Liver (tissue), 9 donors: Measurements from ENCODE around the gene PNRC1. TPM values are rescaled to one million over a fixed set of nuclear protein-coding genes. Genes with fewer than 3 reads are reported as not detected.

Experiments used
- DNase-seq: peaks from one replicate; pipeline ENCODE4 v3.0.0-alpha.2; 2017; ENCODE audit warnings: low spot score
- H3K27ac ChIP-seq, 2 donors: one replicate each; pipeline ENCODE4 v1.7.0; 2013; ENCODE audit warnings: inconsistent platforms in 2 of 2, low read length in 2 of 2, control low read depth in 1 of 2, low read depth in 1 of 2, mild to moderate bottlenecking in 1 of 2
- H3K27me3 ChIP-seq, 4 donors: one replicate each; pipeline versions ENCODE4 v1.6.1 to v1.7.0; 2013; ENCODE audit warnings: low read length in 3 of 4, inconsistent platforms in 1 of 4, mild to moderate bottlenecking in 1 of 4, moderate library complexity in 1 of 4; ENCODE audit not compliant: control insufficient read depth in 4 of 4, insufficient read depth in 4 of 4
- H3K36me3 ChIP-seq, 4 donors: one replicate each; pipeline versions ENCODE4 v1.6.1 to v1.7.0; 2013; ENCODE audit warnings: low read length in 3 of 4, mild to moderate bottlenecking in 3 of 4, low read depth in 1 of 4, moderate library complexity in 1 of 4; ENCODE audit not compliant: control insufficient read depth in 4 of 4, insufficient read depth in 3 of 4
- H3K4me1 ChIP-seq, 4 donors: one replicate each; pipeline versions ENCODE4 v1.6.1 to v1.7.0; 2013; ENCODE audit warnings: low read length in 3 of 4, mild to moderate bottlenecking in 3 of 4, moderate library complexity in 1 of 4; ENCODE audit not compliant: control insufficient read depth in 4 of 4, insufficient read depth in 4 of 4
- H3K4me3 ChIP-seq, 3 donors: one replicate each; pipeline versions ENCODE4 v1.6.1 to v1.7.0; 2013; ENCODE audit warnings: low read length in 3 of 3, control low read depth in 1 of 3, low read depth in 1 of 3, mild to moderate bottlenecking in 1 of 3
- H3K9ac ChIP-seq, 2 donors: one replicate each; pipeline ENCODE4 v1.7.0; 2013; ENCODE audit warnings: low read length in 2 of 2, mild to moderate bottlenecking in 2 of 2, moderate library complexity in 2 of 2, control low read depth in 1 of 2, low read depth in 1 of 2
- H3K9me3 ChIP-seq, 4 donors: one replicate each; pipeline versions ENCODE4 v1.6.1 to v1.7.0; 2013; ENCODE audit warnings: low read length in 3 of 4; ENCODE audit not compliant: control insufficient read depth in 4 of 4
- ATF3 ChIP-seq: IDR thresholded peaks from 2 replicates; pipeline ENCODE4 v1.6.1; 2016; ENCODE audit warnings: antibody characterized with exemption
- CTCF ChIP-seq: fragments of 150-350 bp; IDR thresholded peaks from 2 replicates; pipeline ENCODE4 v1.5.1; 2017; ENCODE audit warnings: improper control_type of control experiment, low read depth, low read length; ENCODE audit not compliant: missing input control
- EGR1 ChIP-seq, 2 donors: IDR thresholded peaks; 2 replicates each; pipeline ENCODE4 v1.6.1; 2016 to 2018; ENCODE audit warnings: antibody characterized with exemption in 2 of 2, low read depth in 2 of 2
- FOXA1 ChIP-seq: IDR thresholded peaks from 2 replicates; pipeline ENCODE4 v1.6.1; 2016; ENCODE audit warnings: antibody characterized with exemption
- FOXA2 ChIP-seq: IDR thresholded peaks from 2 replicates; pipeline ENCODE4 v1.6.1; 2016; ENCODE audit warnings: antibody characterized with exemption
- GABPA ChIP-seq, 2 donors: IDR thresholded peaks in 1 of 2; conservative IDR thresholded peaks in 1 of 2; 2 replicates each; pipeline ENCODE4 v1.6.1; 2016; ENCODE audit warnings: antibody characterized with exemption in 2 of 2, mild to moderate bottlenecking in 1 of 2, moderate library complexity in 1 of 2
- HNF4A ChIP-seq, 2 donors: conservative IDR thresholded peaks; 2 replicates each; pipeline ENCODE4 v1.6.1; 2016; ENCODE audit warnings: antibody characterized with exemption in 2 of 2, mild to moderate bottlenecking in 2 of 2
- JUND ChIP-seq, 2 donors: IDR thresholded peaks; 2 replicates each; pipeline ENCODE4 v1.6.1; 2016; ENCODE audit warnings: antibody characterized with exemption in 2 of 2
- MAX ChIP-seq: IDR thresholded peaks from 2 replicates; pipeline ENCODE4 v1.6.1; 2016; ENCODE audit warnings: antibody characterized with exemption
- NR2F2 ChIP-seq: IDR thresholded peaks from 2 replicates; pipeline ENCODE4 v1.6.1; 2016; ENCODE audit warnings: antibody characterized with exemption
- REST ChIP-seq: IDR thresholded peaks from 2 replicates; pipeline ENCODE4 v1.6.1; 2016; ENCODE audit warnings: antibody characterized with exemption, mild to moderate bottlenecking
- RXRA ChIP-seq, 2 donors: IDR thresholded peaks; 2 replicates each; pipeline ENCODE4 v1.6.1; 2017 to 2018; ENCODE audit warnings: antibody characterized with exemption in 2 of 2, mild to moderate bottlenecking in 1 of 2
- SP1 ChIP-seq: IDR thresholded peaks from 2 replicates; pipeline ENCODE4 v1.6.1; 2018; ENCODE audit warnings: antibody characterized with exemption, mild to moderate bottlenecking
- YY1 ChIP-seq: IDR thresholded peaks from 2 replicates; pipeline ENCODE4 v1.6.1; 2016; ENCODE audit warnings: antibody characterized with exemption, mild to moderate bottlenecking
- WGBS: extraction: QIAGEN DNeasy Blood & Tissue Kit; methylation state at CpG from one replicate; pipeline ENCODE4 v1.1.7; 2013; 5-methylcytosine and 5-hydroxymethylcytosine counted together
- polyA plus RNA-seq, 2 donors: library from polyadenylated mRNA; stranded (reverse) in 1 of 2; unstranded in 1 of 2; fragments of 200-250 nt in 1 of 2; fragments of >200 nt in 1 of 2; fragmentation: Nextera tagmentation in 1 of 2; extraction: Ambion mirVana in 1 of 2; gene quantifications; one replicate each; pipeline versions ENCODE4 v1.2.1 to v1.2.3, GENCODE V29; 2013 to 2015
- total RNA-seq, 2 donors: library from RNA; depleted of rRNA; stranded (reverse); fragments of >200 nt; gene quantifications; one replicate each; pipeline ENCODE4 v1.2.3, GENCODE V29; 2014
- donor health status: healthy.
- donor health status: healthy.
- donor health status: healthy.
- donor health status: healthy.
- donor health status: healthy.

PNRC1 gene
- total and polyA plus RNA-seq, 4 donors: 27.4 to 71.4 (median 53.6) TPM

GRCh38 chr6:89066940-89067646, 13.5 kb upstream of the PNRC1 start:
- Histone ChIP-seq H3K9ac (no peak overlapping the region), H3K4me1 (peaks cover 10 to 20% (median 17%) of the 10 kb centered on the region in 4 donors), H3K27ac (peak overlapping the region; percentile 21 to 53), H3K4me3 (no peak overlapping the region), H3K27me3 (no peaks in the 10 kb centered on the region), H3K36me3 (no peaks in the 10 kb centered on the region), H3K9me3 (no peaks in the 10 kb centered on the region)
- TF ChIP-seq REST (no peak), RXRA (IDR thresholded peaks at IDR 0.05) (peak in 1 of 2 donors; percentile 8), ATF3 (no peak), FOXA1 (no peak), NR2F2 (no peak), SP1 (peak; percentile 59), YY1 (no peak), CTCF (no peak), EGR1 (IDR thresholded peaks at IDR 0.05; ENCODE audit: low read depth in 2 of 2) (no peak), FOXA2 (no peak), GABPA (IDR thresholded peaks at IDR 0.05 in 1 of 2, conservative IDR thresholded peaks at IDR 0.05 in 1 of 2) (no peak), MAX (no peak), HNF4A (conservative IDR thresholded peaks at IDR 0.05) (peak; percentile 54 to 71)
- WGBS: 74% methylated on average over 4 of the region's 4 CpGs
- DNase-seq: no peak

- no peaks in the 10 kb centered on the region for H3K27me3 ChIP-seq
- no peaks in the 10 kb centered on the region for H3K36me3 ChIP-seq
- H3K4me1 ChIP-seq: peaks cover 10 to 20% (median 17%) of the 10 kb centered on the region in 4 donors
- DNase-seq: no peak
- H3K9ac ChIP-seq: no peak overlapping the region
- H3K9me3 ChIP-seq: no peaks in the 10 kb centered on the region
- no peak overlapping the region for H3K4me3 ChIP-seq
- peak overlapping the region; percentile 14 to 53 for H3K27ac ChIP-seq
- TF ChIP-seq JUND (IDR thresholded peaks at IDR 0.05) (peak; percentile 26 to 84), FOXA1 (no peak), ATF3 (no peak)
Observed at GRCh38 chr6:89067796-89068195, 12.8 kb upstream of the PNRC1 start.
